HG03439 (cell line): ENCODE measurements around the gene ITGB1.
"Not testable (repeated sequence)": the region's sequence is repeated elsewhere in the genome, so short reads cannot be mapped to it uniquely, and the experiment has no call there.

Experiments
- ATAC-seq: cut with Tn5 transposase; IDR thresholded peaks from one replicate; pipeline ENCODE4 v1.9.1; 2021; ENCODE audit warnings: mild to moderate bottlenecking, moderate library complexity; ENCODE audit not compliant: unreplicated experiment

ITGB1 gene

DNA sequence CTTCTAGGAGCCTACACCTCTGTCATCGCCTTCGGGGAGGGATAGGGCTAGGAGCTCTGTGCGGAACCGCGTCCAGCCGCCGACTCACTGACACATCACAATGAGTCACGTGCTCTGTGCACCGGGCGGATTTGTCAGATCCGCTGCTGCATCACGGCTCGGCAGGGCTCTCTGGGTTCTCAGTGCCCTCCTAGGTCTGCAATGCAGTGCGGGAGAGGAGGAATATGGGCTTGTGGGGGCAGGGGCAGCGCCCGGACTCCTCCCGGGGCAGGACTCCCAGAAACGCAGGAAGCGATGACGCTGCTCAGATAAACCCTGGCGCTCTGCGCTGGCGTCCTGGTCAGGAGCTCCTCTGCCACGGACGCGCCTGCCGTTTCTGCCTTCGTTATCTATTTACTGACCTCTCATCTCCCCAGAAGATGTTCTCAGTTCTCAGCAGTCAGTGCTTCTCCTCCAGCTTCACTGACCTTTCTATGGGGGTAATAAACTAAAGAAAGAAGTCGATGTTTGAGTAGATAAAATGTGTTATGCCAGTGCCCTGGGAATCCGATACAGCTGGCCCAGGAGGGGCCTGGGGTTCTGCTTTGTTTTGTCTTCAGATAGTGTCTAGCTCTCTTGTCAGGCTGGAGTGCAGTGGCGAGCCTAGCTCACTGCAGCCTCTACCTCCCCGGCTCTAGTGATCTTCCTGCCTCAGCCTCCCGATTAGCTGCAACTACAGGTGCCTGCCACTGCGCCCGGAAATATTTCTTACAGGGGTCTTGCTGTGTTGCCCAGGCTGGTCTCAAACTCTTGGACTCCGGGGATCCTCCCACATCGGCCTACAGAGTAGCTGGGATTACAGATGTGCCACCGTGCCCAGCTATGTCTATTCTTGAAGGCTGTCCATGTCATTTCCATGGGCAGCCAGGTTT lies 22.8 kb upstream of the ITGB1 start:
- ATAC-seq: peak; percentile 98

DNA sequence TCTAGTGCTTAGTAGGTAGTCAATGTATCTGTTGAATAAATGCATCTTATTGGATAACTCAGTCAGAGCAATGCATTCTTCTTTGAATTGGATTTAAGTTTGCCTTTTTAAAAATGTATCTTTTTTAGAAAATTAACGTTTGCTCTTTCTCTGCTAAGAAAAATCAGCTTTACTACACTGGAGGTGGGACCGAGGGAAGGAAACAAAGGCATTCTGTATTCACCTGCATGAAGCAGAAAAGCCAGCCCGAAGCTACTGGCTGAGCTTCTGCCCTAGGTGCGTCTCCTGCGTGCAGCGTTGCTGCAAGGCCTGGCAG lies 22.2 kb upstream of the ITGB1 start:
- ATAC-seq: no peak

DNA sequence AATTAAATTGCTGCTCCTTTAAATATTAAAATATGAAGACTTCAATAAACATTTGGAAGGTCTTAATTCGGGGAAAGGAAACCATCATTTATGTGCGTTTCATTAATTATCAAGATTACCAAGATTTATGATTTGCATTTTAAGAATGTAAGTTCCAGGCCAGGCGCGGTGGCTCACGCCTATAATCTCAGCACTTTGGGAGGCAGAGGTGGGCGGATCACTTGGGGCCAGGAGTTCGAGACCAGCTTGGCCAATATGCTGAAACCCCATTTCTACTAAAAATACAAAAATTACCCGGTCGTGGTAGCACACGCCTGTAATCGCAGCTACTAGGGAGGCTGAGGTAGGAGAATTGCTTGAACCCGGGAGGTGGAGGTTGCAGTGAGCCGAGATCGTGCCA lies 21.7 kb upstream of the ITGB1 start:
- ATAC-seq: not testable (repeated sequence)

DNA sequence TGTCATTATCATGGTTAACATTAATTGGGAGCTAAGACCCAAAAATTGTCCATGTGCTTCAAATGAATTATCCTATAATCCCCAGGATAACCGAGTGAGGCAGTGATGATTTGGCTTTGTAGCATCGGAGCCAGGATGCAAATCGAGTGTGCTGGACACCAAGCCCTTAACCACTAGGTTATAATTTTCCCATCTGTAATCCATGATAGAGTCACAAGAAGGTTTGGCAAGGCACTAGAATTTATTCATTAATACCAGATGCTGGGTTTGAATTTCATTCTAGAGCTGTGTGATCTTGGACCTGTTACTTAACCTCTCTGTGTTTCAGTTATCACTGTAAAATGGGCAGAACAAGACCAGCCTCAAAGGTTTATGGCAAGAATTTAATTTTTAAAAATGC lies 21.0 kb upstream of the ITGB1 start:
- ATAC-seq: no peak

DNA sequence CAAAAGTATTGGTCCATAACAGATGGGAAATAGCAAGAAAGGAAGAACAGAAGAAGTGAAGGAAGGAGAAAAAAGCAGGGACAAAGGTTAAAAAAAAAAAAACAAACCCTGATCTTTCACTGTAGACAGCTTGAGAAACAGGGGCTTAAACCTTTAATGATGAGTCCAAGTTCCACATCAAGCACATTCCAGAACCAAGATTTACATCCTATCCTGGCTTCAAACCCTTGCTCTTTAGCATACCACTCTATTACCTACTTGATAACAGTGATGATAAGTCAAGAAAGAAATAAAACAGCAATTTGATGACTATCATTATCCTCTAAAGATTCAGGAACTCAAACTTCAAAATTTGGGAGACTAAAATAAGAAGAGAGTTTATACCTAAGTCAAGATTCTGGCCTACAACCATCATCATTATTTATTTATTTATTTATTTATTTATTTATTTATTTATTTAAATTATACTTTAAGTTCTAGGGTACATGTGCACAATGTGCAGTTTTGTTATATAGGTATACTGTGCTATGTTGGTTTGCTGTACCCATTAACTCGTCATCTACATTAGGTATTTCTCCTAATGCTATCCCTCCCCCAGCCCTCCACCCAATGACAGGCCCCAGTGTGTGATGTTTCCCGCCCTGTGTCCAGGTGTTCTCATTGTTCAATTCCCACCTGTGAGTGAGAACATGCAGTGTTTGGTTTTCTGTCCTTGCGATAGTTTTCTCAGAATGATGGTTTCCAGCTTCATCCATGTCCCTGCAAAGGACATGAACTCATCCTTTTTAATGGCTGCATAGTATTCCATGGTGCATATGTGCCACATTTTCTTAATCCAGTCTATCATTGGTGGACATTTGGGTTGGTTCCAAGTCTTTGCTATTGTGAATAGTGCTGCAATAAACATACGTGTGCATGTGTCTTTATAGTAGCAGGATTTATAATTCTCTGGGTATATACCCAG lies 20.1 kb upstream of the ITGB1 start:
- not testable (repeated sequence) for ATAC-seq

DNA sequence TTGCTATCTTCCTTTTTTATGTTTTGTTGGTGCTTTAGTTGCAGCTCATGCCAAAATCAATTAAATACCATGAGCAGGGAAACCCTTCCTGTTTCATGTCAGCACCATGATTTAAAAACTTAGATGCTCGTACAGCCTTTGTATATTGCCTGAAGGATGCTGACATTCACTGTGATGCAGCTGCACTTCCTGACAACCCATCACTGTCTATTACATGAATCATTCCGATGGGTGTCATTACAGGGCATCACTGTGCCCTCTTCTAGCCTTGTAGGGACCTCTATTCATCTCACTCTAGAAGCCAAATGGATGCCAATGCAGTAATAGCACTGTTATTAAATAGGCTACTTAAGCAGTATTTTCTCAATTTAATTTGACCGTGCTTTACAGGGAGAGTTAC lies 18.3 kb upstream of the ITGB1 start:
- ATAC-seq: no peak

DNA sequence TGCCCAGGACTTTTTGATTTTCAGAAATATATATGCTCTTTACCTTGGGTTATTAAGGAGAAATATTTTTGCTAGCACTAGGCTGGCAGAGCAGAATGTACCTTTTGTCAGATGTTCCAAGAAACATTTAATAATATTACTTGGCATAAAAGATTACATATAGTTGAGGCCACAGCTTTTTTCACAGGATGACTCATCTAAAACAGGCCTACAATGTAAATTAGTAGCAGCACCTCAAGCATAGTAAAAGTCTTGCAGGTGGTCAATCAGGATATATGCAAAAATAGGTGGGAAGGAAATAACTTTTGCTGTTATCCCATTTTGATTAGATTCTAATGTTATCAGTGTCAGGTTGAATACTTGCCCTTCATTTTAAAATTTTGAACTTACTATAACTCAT lies 14.9 kb upstream of the ITGB1 start:
- no peak for ATAC-seq

DNA sequence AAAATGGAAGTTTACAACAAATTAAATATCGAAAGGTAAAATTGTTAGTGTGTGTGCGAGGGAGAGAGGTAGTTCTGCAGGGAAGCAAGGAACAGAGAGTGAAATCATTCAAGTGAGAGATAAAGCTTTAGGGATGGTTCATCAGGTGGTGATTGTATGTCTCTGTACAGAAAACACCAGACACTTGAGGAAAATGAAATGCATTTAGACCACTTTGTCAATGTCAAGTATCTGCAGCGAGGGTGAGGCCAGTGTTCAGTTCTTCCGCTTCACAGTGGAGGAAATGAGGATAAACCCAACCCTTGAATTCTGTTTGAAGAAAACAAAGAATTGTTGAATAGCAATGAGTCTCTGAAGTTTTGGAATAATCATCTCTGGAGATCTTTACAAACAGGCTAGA lies 14.4 kb upstream of the ITGB1 start:
- ATAC-seq: no peak

DNA sequence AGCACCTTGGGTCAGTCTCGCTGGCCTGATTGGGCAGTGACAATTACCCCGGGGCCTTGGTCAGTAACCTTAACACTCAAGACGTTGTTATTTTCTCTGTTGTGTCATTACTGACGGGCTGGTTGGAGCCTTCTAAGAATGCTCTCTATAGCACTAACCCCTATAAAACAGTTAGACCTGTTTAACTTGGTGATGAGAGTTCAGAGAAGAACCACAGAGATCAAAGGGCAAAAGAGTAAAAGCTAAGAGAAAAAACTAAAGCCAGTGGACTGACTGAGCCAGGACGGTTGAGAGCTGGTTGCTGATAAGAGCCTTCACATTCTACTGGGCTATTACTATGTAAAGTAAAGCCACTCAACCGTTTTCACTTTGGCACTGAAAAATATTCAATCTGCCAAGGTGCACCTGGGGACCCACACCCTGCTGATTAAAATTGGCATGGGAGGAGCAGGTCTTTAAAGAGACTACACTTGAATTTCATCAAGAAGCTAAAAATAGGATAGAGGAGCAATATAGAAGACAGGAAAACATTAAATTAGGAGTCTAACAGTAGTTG lies 13.6 kb upstream of the ITGB1 start:
- ATAC-seq: no peak

DNA sequence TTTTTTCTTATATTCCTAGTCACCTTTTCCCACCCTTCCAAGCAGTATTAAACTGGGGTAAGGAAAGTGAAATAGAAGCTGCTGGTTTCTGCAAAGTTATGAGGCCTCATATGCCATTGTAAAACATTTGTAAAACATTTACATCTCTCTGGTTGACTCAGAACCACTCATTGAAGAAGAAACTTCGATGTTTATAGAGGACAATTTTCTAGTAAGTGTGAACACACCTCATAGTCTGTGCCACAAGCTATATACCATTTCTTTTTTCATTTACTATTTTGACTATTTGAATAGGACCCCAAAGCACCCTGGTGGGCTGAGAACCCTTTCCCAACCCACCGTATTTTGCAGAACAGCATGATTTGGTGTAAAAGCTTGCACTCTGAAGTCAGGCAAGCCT lies 12.9 kb upstream of the ITGB1 start:
- ATAC-seq: peak; percentile 76

DNA sequence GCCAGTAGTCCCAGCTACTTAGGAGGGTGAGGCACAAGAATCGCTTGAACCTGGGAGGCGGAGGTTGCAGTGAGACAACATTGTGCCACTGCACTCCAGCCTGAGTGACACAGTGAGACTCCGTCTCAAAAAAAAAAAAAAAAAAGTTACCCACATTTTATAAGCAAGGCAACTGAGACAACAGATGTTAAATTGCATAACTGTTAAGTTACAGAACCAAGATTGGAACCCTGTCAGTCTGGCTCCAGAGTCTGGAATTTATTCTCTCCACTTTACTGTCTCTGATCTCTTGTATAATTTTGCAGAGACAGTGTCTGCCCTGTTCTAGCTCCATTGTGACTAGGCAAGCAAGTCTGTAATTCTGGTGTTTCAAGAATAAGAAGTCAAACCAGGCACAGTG lies 6.2 kb upstream of the ITGB1 start:
- no peak for ATAC-seq

DNA sequence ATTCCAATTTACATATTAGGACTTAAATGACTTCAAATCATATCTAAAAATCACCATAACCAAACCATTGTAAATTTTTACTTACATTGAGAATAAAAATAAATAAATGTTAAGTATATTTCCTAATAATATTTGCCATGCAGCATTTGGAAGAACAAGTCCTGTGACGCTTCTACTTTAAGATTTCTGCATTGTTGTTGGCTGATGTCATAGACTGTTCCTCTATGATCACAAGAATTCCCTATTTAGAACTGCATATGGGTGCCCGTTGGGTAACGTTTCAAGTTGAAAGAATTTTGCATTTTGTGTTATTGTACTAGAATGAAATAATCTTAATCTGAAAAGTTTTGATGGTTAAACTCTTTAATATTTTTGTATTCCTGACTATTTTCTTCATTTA lies 5.1 kb upstream of the ITGB1 start:
- no peak for ATAC-seq

DNA sequence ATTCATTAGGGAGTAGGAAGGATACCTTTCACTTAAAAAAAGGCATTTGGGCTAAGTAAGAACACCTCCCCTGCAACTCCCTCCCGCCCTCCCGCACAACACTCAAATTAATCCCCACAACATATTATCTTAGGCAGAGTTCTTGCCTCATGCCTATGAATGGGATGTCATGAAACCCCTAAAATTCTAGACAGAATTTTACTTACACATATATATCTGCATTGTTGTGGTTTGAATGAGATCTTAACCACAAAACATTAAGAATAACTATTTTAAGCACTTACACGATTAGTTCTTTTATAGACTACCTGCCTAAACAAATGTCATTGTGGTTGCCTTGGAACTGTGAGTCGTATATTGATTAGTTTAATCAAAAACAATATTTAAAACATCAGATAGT lies 4.5 kb upstream of the ITGB1 start:
- no peak for ATAC-seq

DNA sequence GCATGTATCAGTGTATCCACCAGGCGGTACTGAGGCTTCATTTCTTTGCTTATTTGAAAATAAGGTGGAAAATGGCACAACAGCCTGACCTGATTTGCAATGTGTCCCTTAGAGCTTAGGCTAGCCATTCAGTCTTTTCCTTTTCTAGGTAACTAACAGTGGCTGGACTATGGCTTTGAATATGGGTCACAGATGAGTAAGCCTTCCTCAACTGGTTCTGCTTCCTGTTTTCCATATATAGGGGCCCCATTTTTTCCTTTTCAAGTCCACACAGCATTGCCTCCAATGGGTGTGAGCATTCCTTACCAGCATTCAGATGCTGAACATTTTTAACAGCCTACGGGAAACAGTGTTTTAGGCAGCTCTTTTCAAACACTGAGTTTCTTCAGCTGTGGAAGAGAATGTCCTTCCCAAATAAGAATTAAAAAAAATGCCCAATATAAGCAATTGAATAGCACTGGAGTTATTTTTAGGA lies 3.9 kb upstream of the ITGB1 start:
- no peak for ATAC-seq

DNA sequence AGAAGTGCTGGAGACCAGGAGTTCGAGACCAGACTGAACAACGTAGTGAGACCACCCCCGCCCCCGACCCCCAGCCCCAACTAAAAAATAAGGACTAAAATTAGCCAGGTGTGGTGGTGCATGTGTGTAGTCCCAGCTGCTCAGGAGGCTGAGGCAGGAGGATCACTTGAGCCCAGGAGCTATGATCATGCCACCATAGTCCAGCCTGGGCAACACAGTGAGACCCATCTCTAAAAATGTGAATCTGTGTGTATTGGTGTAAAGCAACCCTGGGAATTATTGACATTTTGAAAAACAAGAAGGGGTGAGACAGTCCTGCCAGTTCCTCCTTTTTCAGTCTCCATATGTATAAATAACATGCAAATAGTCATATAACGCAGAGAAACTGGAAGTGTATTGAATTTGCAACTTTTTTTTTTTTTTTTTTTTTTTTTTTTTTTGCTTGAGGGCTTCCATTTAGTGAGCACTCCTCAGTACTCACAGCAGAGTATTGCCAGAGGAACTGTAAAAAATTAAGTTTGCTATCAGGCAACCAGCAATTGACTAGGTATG lies 3.4 kb upstream of the ITGB1 start:
- ATAC-seq: no peak

DNA sequence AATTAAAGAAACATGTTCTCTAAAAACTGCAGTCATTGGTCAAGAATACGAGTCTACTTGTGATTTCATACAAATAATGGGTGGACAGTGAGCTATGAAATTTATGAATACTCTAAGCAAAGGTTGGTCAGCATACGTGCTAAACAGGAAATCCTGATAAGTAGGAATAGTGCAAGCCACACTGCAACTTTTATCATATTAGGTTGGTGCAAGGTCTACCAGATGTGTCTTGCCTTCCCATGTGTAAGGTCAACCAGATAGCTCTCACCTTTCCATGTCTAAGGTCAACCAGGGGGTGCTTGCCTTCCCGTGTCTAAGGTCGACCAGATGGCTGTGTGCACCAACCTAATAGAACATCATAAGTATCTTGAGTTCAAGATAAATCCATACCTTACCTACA lies 2.0 kb upstream of the ITGB1 start:
- ATAC-seq: no peak

DNA sequence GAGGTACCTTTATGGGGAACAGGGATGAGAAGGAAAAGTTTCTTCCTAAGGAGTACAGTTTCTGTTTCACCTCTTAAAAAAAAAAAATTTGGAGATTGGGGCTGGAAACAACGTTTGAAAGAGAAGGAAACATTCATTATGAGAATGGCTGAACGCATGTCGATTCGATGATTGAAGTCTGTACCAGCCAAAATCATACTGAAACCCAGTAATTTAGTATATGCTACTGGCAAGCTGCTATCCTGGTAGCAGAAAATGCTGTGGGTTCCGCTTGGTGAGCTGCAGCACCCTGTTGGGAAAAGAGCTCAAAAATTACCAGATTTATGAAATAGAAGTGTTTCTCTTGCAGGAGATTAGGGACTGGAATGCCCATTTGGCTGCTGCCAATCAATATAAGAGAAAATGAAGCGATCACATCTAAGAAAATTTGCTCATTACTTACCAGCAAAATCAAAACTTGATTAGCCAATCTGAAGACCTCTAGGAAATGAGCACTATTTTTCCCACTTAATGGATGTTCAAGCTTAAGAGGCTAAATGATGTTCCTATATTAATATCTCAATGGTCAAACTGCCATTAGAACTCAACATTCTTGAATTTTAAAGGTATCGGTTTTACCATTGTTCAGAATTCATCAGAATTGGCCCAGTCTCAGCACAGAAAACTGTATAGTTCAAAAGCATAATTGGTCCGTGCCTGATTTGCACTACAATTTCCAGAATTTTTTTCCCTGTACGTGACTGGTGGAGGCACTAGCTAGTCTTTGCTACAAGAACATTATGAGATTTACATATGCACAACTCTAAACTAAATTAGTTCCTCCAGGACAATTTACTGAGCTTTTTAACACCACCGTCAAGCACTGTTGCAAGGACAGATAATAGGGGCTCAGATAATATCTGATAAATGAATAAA lies 1.2 kb upstream of the ITGB1 start:
- ATAC-seq: peak; percentile 33

DNA sequence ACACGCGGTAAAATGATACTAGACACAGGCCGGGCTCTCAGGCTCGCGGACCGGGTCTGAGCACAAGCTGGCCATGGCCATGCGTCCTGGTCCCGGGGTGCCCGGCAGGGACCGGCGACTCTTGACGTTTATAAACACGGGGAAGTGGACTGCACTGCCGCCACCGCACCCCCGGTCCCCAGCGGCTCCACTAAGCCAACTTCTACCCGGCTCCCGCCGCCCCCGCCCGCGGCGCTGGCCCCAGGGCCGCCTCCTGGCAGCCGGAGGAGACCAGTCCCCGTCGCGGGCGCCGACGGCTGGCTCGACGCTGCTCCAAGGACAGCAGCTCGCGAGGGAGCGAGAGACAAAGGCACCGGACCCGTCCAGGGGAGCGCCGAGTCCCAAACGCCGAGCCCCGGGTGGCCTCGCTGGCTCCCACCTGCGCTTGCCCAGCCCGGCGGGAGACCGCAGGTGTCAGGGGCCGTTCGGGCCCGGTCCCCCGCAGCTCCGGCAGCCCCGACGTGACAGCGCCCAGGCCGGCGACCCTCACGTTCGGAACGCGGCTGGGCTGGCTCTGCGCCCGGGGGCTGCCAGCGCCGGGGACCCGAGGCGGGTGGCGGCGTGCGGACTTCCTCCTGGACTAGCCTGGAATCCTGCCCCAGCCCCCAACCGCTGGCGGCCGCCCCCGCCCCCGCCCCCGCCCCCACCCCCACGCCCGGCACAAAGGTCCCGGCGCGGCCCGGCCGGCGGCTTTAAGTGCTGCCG lies 517 bp downstream of the ITGB1 start:
- ATAC-seq: peak; percentile 19

DNA sequence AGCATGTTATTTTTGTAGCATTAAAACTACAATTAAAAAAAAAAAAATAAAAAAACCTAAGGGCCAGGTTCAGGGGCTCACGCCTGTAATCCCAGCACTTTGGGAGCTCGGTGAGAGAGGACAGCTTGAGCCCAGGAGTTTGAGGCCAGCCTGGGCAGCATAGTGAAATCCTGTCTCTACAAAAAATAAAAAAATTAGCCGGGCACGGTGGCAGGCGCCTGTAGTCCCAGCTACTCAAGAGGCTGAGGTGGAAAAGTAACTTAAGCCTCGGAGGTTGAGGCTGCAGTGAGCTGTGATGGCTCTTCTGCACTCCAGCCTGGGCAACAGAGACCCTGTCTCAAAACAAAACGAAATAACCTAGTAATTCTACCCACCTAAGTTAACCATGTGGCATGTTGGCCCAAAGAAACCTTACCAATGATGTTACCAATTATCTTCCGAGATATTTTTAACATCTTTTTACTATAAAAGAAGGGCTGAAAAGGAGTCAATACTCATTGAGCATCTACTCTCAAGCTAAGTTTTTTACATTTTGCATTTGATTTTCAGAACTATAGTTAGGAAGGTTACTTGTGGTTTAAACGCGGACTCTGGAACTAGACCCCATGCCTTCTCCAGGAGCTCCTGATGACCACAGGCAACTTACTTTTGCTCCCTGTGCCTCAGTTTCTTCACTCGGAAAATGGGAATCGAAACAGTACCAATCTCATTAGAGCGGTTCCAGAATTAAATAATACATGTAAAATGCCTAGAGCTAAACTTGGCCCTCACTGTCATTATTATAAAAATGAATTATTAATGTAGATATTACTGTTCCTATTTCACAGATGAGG lies 1.4 kb downstream of the ITGB1 start:
- no peak for ATAC-seq
